ENCODE results near the gene GLRX2.
"Not testable (repeated sequence)": the region's sequence is repeated elsewhere in the genome, so short reads cannot be mapped to it uniquely, and the experiment has no call there.

DNA sequence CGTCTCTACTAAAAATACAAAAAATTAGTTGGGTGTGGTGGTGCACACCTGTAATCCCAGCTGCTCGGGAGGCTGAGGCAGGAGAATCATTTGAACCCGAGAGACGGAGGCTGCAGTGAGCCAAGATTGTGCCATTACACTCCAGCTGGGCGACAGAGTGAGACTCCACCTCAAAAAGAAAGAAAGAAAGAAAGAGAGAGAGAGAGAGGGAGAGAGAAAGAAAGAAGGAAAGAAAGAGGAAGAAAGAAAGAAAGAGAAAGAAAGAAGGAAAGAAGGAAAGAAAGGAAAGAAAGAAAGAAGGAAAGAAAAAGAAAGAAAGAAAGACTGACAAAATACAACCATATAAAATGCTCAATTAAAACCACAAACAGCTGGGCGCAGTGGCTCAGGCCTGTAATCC lies 12.0 kb upstream of the GLRX2 start:
- TF ChIP-seq, protein P1, sequence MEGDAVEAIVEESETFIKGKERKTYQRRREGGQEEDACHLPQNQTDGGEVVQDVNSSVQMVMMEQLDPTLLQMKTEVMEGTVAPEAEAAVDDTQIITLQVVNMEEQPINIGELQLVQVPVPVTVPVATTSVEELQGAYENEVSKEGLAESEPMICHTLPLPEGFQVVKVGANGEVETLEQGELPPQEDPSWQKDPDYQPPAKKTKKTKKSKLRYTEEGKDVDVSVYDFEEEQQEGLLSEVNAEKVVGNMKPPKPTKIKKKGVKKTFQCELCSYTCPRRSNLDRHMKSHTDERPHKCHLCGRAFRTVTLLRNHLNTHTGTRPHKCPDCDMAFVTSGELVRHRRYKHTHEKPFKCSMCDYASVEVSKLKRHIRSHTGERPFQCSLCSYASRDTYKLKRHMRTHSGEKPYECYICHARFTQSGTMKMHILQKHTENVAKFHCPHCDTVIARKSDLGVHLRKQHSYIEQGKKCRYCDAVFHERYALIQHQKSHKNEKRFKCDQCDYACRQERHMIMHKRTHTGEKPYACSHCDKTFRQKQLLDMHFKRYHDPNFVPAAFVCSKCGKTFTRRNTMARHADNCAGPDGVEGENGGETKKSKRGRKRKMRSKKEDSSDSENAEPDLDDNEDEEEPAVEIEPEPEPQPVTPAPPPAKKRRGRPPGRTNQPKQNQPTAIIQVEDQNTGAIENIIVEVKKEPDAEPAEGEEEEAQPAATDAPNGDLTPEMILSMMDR (IDR thresholded peaks at IDR 0.05), result not testable (repeated sequence)
- TF ChIP-seq POLR2A (IDR thresholded peaks at IDR 0.05), result not testable (repeated sequence)
